Measurements from ENCODE around the gene KDM4C.

GRCh38 chr9:6716766-6717165 is 41.0 kb upstream of the KDM4C start:
- TF ChIP-seq CTCF (IDR thresholded peaks at IDR 0.05) (no peak), POLR2A (IDR thresholded peaks at IDR 0.05) (no peak)
